ENCODE measurements around the gene UFSP1.
"Not testable (repeated sequence)": the region's sequence is repeated elsewhere in the genome, so short reads cannot be mapped to it uniquely, and the experiment has no call there.

The UFSP1 gene

GRCh38 chr7:100860702-100861615 lies 28.6 kb downstream of the UFSP1 start:
- Histone ChIP-seq H3K36me3 (peaks cover 23 to 67% (median 28%) of the 10 kb centered on the region in 3 donors), H3K4me3 (no peak overlapping the region), H3K27ac (no peak overlapping the region), H3K4me1 (peaks cover 0 to 7% (median 2%) of the 10 kb centered on the region in 4 donors), H3K27me3 (no peaks in the 10 kb centered on the region), H3K9me3 (no peaks in the 10 kb centered on the region)
- no peak for TF ChIP-seq CTCF (IDR thresholded peaks at IDR 0.05)
- DNase-seq: no peak
- intact Hi-C loops (cut with DNase I; ENCODE audit: low total_unique reads): loop anchor here (10.0 kb wide), 1 partner anchor 396 kb away; the partner anchor contains the start of gene SPACDR

GRCh38 chr7:100859856-100860255 lies 29.7 kb downstream of the UFSP1 start:
- H3K4me1 ChIP-seq: no peaks in the 10 kb centered on the region
- no peak overlapping the region for H3K27ac ChIP-seq
- no peak overlapping the region for H3K4me3 ChIP-seq
- peaks cover 23 to 73% (median 28%) of the 10 kb centered on the region in 3 donors for H3K36me3 ChIP-seq
- DNase-seq: no peak
- H3K9me3 ChIP-seq: no peaks in the 10 kb centered on the region
- no peaks in the 10 kb centered on the region for H3K27me3 ChIP-seq
- intact Hi-C loops (cut with DNase I; ENCODE audit: low total_unique reads): loop anchor here (10.0 kb wide), 1 partner anchor 395 kb away; the partner anchor contains the start of gene SPACDR
- no peak for TF ChIP-seq CTCF (IDR thresholded peaks at IDR 0.05)

- Histone ChIP-seq H3K4me3 (no peak overlapping the region), H3K27ac (no peak overlapping the region), H3K4me1 (peaks cover 0 to 14% (median 9%) of the 10 kb centered on the region in 4 donors), H3K9me3 (no peaks in the 10 kb centered on the region), H3K27me3 (no peaks in the 10 kb centered on the region), H3K36me3 (peaks cover 17 to 54% (median 22%) of the 10 kb centered on the region in 3 donors)
- intact Hi-C loops (cut with DNase I; ENCODE audit: low total_unique reads): no loop called here
- no peak for TF ChIP-seq CTCF (IDR thresholded peaks at IDR 0.05)
- no peak for DNase-seq
Measured at GRCh38 chr7:100856871-100857282, 32.6 kb downstream of the UFSP1 start.

- peaks cover 0 to 16% (median 11%) of the 10 kb centered on the region in 4 donors for H3K4me1 ChIP-seq
Measured at GRCh38 chr7:100855515-100855914, 34.0 kb downstream of the UFSP1 start.

GRCh38 chr7:100854899-100855298 lies 34.6 kb downstream of the UFSP1 start:
- DNase-seq, H3K9me3 ChIP-seq, H3K4me3 ChIP-seq, H3K27ac ChIP-seq, H3K27me3 ChIP-seq: not testable (repeated sequence)
- peaks cover 0 to 16% (median 11%) of the 10 kb centered on the region in 4 donors for H3K4me1 ChIP-seq
- H3K36me3 ChIP-seq: peaks cover under 1 to 34% (median 2%) of the 10 kb centered on the region in 3 donors
- intact Hi-C loops (cut with DNase I; ENCODE audit: low total_unique reads): loop anchor here (5.0 kb wide), 1 partner anchor 148 kb away; the partner anchor contains the start of gene POP7

More at GRCh38 chr7:100855515-100855914, 34.0 kb downstream of the UFSP1 start:
- Histone ChIP-seq H3K27ac (no peak overlapping the region), H3K4me3 (no peak overlapping the region), H3K27me3 (no peaks in the 10 kb centered on the region), H3K9me3 (no peaks in the 10 kb centered on the region), H3K36me3 (peaks cover 6 to 40% (median 8%) of the 10 kb centered on the region in 3 donors)
- intact Hi-C loops (cut with DNase I; ENCODE audit: low total_unique reads): no loop called here
- DNase-seq: no peak
- TF ChIP-seq CTCF (IDR thresholded peaks at IDR 0.05): no peak
